H1 (cell line): ENCODE measurements around the gene DOP1A.

ENCODE experiments used
- BCL11A ChIP-seq, 2 experiments: IDR thresholded peaks; one replicate each; pipeline ENCODE4 v1.6.1; 2011; ENCODE audit warnings: low read depth in 2 of 2, low read length in 2 of 2, mild to moderate bottlenecking in 2 of 2
- POLR2A ChIP-seq, 2 experiments: IDR thresholded peaks; 1 replicate in 1 of 2; 2 replicates in 1 of 2; pipeline ENCODE4 v1.6.1; 2011; ENCODE audit warnings: low read depth in 2 of 2, low read length in 2 of 2, mild to moderate bottlenecking in 2 of 2; ENCODE audit errors: control extremely low read depth in 1 of 2
- TBP ChIP-seq: IDR thresholded peaks from 2 replicates; pipeline ENCODE4 v1.6.1; 2011; ENCODE audit warnings: low read depth, low read length, improper control_type of control experiment
- TF ChIP-seq, protein P1 (sequence below), 3 experiments: IDR thresholded peaks; 1 replicate in 2 of 3; 2 replicates in 1 of 3; pipeline versions ENCODE4 v1.5.1 to v1.6.1; 2011; ENCODE audit warnings: low read length in 3 of 3, mild to moderate bottlenecking in 3 of 3, inconsistent platforms in 2 of 3, low read depth in 1 of 3, moderate library complexity in 1 of 3; ENCODE audit not compliant: insufficient read depth in 1 of 3; ENCODE audit errors: control extremely low read depth in 1 of 3

- no peak for TF ChIP-seq TBP
- TF ChIP-seq BCL11A (IDR thresholded peaks at IDR 0.05; ENCODE audit: low read depth in 2 of 2, low read length in 2 of 2): no peak
- no peak for TF ChIP-seq POLR2A (IDR thresholded peaks at IDR 0.05; ENCODE audit: control extremely low read depth in 1 of 2, low read depth in 2 of 2, low read length in 2 of 2)
- TF ChIP-seq, protein P1, sequence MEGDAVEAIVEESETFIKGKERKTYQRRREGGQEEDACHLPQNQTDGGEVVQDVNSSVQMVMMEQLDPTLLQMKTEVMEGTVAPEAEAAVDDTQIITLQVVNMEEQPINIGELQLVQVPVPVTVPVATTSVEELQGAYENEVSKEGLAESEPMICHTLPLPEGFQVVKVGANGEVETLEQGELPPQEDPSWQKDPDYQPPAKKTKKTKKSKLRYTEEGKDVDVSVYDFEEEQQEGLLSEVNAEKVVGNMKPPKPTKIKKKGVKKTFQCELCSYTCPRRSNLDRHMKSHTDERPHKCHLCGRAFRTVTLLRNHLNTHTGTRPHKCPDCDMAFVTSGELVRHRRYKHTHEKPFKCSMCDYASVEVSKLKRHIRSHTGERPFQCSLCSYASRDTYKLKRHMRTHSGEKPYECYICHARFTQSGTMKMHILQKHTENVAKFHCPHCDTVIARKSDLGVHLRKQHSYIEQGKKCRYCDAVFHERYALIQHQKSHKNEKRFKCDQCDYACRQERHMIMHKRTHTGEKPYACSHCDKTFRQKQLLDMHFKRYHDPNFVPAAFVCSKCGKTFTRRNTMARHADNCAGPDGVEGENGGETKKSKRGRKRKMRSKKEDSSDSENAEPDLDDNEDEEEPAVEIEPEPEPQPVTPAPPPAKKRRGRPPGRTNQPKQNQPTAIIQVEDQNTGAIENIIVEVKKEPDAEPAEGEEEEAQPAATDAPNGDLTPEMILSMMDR (IDR thresholded peaks at IDR 0.05; ENCODE audit: control extremely low read depth in 1 of 3, insufficient read depth in 1 of 3, low read depth in 1 of 3, low read length in 3 of 3): no peak
Measured at GRCh38 chr6:83114164-83114563, 46.7 kb downstream of the DOP1A start.
